EH (cell line): Measurements from ENCODE around the gene EMC6.

Source experiments
- DNase-seq: peaks from one replicate; pipeline ENCODE4 v3.0.0-alpha.2; 2015; ENCODE audit warnings: low read depth

The EMC6 gene

DNA sequence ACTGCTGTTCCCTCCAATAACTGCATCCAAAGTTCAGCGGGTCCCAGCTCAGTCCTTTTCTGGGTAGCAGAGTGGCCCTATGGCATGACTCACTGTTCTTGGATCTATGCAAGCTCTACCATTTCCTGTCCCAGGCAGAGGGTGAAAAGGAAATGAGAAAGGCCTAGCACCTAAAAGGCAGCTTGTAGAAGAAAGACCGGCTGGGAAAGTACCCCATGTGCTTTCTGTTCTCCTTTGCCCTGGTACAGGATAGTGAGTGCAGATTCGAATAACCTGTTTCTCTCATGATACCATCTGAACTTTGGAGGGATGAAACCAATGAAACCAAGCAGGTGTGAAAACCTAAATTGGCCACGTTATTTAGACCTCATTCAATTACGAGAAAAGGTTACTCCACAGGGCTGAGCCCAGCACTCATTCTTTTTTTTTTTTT lies 42.4 kb downstream of the EMC6 start:
- peak; percentile 75 for DNase-seq

GRCh38 chr17:3712811-3713463 lies 44.3 kb downstream of the EMC6 start:
- DNase-seq: no peak

- no peak for DNase-seq
Observed at GRCh38 chr17:3715296-3715695, 46.7 kb downstream of the EMC6 start.

GRCh38 chr17:3718201-3718600 lies 49.6 kb downstream of the EMC6 start:
- peak; percentile 53 for DNase-seq

GRCh38 chr17:3719265-3719664 lies 50.7 kb downstream of the EMC6 start:
- peak; percentile 73 for DNase-seq
